Measurements from ENCODE around the gene REV3L.
"Not testable (repeated sequence)": the region's sequence is repeated elsewhere in the genome, so short reads cannot be mapped to it uniquely, and the experiment has no call there.

Gene REV3L

GRCh38 chr6:111482188-111482958 lies 645 bp downstream of the REV3L start:
- Histone ChIP-seq H3K4me3 (ENCODE audit: low read length in 2 of 2) (peak overlapping the region; percentile 88 to 90), H3K4me1 (ENCODE audit: control insufficient read depth in 2 of 2, insufficient read depth in 2 of 2, low read length in 2 of 2) (peaks cover 9 to 18% of the 10 kb centered on the region in 2 donors), H3K9me3 (ENCODE audit: control insufficient read depth in 2 of 2, low read length in 2 of 2) (no peaks in the 10 kb centered on the region), H3K27me3 (ENCODE audit: control insufficient read depth in 2 of 2, insufficient read depth in 2 of 2, low read length in 2 of 2) (no peaks in the 10 kb centered on the region), H3K27ac (ENCODE audit: low read depth in 2 of 2, low read length in 2 of 2) (peak overlapping the region; percentile 97 to 99), H3K36me3 (ENCODE audit: control insufficient read depth in 2 of 2, insufficient read depth in 2 of 2, low read length in 2 of 2) (no peaks in the 10 kb centered on the region), H3K9ac (ENCODE audit: low read depth in 1 of 2, low read length in 2 of 2) (peak overlapping the region; percentile 87 to 94)

GRCh38 chr6:111481836-111482187 lies 1.2 kb downstream of the REV3L start:
- Histone ChIP-seq H3K9ac (ENCODE audit: low read depth in 1 of 2, low read length in 2 of 2) (peak overlapping the region; percentile 87 to 94), H3K9me3 (ENCODE audit: control insufficient read depth in 2 of 2, low read length in 2 of 2) (no peaks in the 10 kb centered on the region), H3K4me3 (ENCODE audit: low read length in 2 of 2) (peak overlapping the region; percentile 88 to 90), H3K27me3 (ENCODE audit: control insufficient read depth in 2 of 2, insufficient read depth in 2 of 2, low read length in 2 of 2) (no peaks in the 10 kb centered on the region), H3K27ac (ENCODE audit: low read depth in 2 of 2, low read length in 2 of 2) (peak overlapping the region; percentile 97 to 99), H3K4me1 (ENCODE audit: control insufficient read depth in 2 of 2, insufficient read depth in 2 of 2, low read length in 2 of 2) (peaks cover 9 to 18% of the 10 kb centered on the region in 2 donors), H3K36me3 (ENCODE audit: control insufficient read depth in 2 of 2, insufficient read depth in 2 of 2, low read length in 2 of 2) (no peaks in the 10 kb centered on the region)

- Histone ChIP-seq H3K4me3 (ENCODE audit: low read length in 2 of 2) (peak overlapping the region; percentile 88 to 90), H3K4me1 (ENCODE audit: control insufficient read depth in 2 of 2, insufficient read depth in 2 of 2, low read length in 2 of 2) (peaks cover 9 to 18% of the 10 kb centered on the region in 2 donors), H3K36me3 (ENCODE audit: control insufficient read depth in 2 of 2, insufficient read depth in 2 of 2, low read length in 2 of 2) (no peaks in the 10 kb centered on the region), H3K9me3 (ENCODE audit: control insufficient read depth in 2 of 2, low read length in 2 of 2) (no peaks in the 10 kb centered on the region), H3K27me3 (ENCODE audit: control insufficient read depth in 2 of 2, insufficient read depth in 2 of 2, low read length in 2 of 2) (no peaks in the 10 kb centered on the region), H3K9ac (ENCODE audit: low read depth in 1 of 2, low read length in 2 of 2) (peak overlapping the region; percentile 87 to 94), H3K27ac (ENCODE audit: low read depth in 2 of 2, low read length in 2 of 2) (peak overlapping the region; percentile 97 to 99)
Observed at GRCh38 chr6:111480988-111481822, 1.8 kb downstream of the REV3L start.

- Histone ChIP-seq H3K9me3 (ENCODE audit: control insufficient read depth in 2 of 2, low read length in 2 of 2) (no peaks in the 10 kb centered on the region), H3K4me3 (ENCODE audit: low read length in 2 of 2) (no peak overlapping the region), H3K27me3 (ENCODE audit: control insufficient read depth in 2 of 2, insufficient read depth in 2 of 2, low read length in 2 of 2) (no peaks in the 10 kb centered on the region), H3K4me1 (ENCODE audit: control insufficient read depth in 2 of 2, insufficient read depth in 2 of 2, low read length in 2 of 2) (peaks cover 4 to 21% of the 10 kb centered on the region in 2 donors), H3K27ac (ENCODE audit: low read depth in 2 of 2, low read length in 2 of 2) (peak overlapping the region in 1 of 2 donors; percentile 12), H3K9ac (ENCODE audit: low read depth in 1 of 2, low read length in 2 of 2) (no peak overlapping the region), H3K36me3 (ENCODE audit: control insufficient read depth in 2 of 2, insufficient read depth in 2 of 2, low read length in 2 of 2) (no peaks in the 10 kb centered on the region)
Observed at GRCh38 chr6:111478749-111479148, 4.3 kb downstream of the REV3L start.

GRCh38 chr6:111478064-111478476 lies 4.9 kb downstream of the REV3L start:
- Histone ChIP-seq H3K27me3 (ENCODE audit: control insufficient read depth in 2 of 2, insufficient read depth in 2 of 2, low read length in 2 of 2) (no peaks in the 10 kb centered on the region), H3K4me1 (ENCODE audit: control insufficient read depth in 2 of 2, insufficient read depth in 2 of 2, low read length in 2 of 2) (peaks cover 4 to 21% of the 10 kb centered on the region in 2 donors), H3K9ac (ENCODE audit: low read depth in 1 of 2, low read length in 2 of 2) (no peak overlapping the region), H3K4me3 (ENCODE audit: low read length in 2 of 2) (no peak overlapping the region), H3K27ac (ENCODE audit: low read depth in 2 of 2, low read length in 2 of 2) (no peak overlapping the region), H3K36me3 (ENCODE audit: control insufficient read depth in 2 of 2, insufficient read depth in 2 of 2, low read length in 2 of 2) (no peaks in the 10 kb centered on the region), H3K9me3 (ENCODE audit: control insufficient read depth in 2 of 2, low read length in 2 of 2) (no peaks in the 10 kb centered on the region)

- Histone ChIP-seq H3K27ac (ENCODE audit: low read depth in 2 of 2, low read length in 2 of 2) (peak overlapping the region in 1 of 2 donors; percentile 3), H3K27me3 (ENCODE audit: control insufficient read depth in 2 of 2, insufficient read depth in 2 of 2, low read length in 2 of 2) (no peaks in the 10 kb centered on the region), H3K36me3 (ENCODE audit: control insufficient read depth in 2 of 2, insufficient read depth in 2 of 2, low read length in 2 of 2) (no peaks in the 10 kb centered on the region), H3K4me1 (ENCODE audit: control insufficient read depth in 2 of 2, insufficient read depth in 2 of 2, low read length in 2 of 2) (peaks cover 4 to 21% of the 10 kb centered on the region in 2 donors), H3K9ac (ENCODE audit: low read depth in 1 of 2, low read length in 2 of 2) (no peak overlapping the region), H3K4me3 (ENCODE audit: low read length in 2 of 2) (no peak overlapping the region), H3K9me3 (ENCODE audit: control insufficient read depth in 2 of 2, low read length in 2 of 2) (no peaks in the 10 kb centered on the region)
Observed at GRCh38 chr6:111477481-111477938, 5.5 kb downstream of the REV3L start.

GRCh38 chr6:111476061-111476460 lies 7.0 kb downstream of the REV3L start:
- not testable (repeated sequence) for H3K9ac ChIP-seq (ENCODE audit: low read depth in 1 of 2, low read length in 2 of 2); H3K27me3 ChIP-seq (ENCODE audit: control insufficient read depth in 2 of 2, insufficient read depth in 2 of 2, low read length in 2 of 2); H3K9me3 ChIP-seq (ENCODE audit: control insufficient read depth in 2 of 2, low read length in 2 of 2); H3K27ac ChIP-seq (ENCODE audit: low read depth in 2 of 2, low read length in 2 of 2); H3K4me3 ChIP-seq (ENCODE audit: low read length in 2 of 2); H3K36me3 ChIP-seq (ENCODE audit: control insufficient read depth in 2 of 2, insufficient read depth in 2 of 2, low read length in 2 of 2)
- peaks cover 0 to 15% of the 10 kb centered on the region in 2 donors for H3K4me1 ChIP-seq (ENCODE audit: control insufficient read depth in 2 of 2, insufficient read depth in 2 of 2, low read length in 2 of 2)

GRCh38 chr6:111474771-111475170 lies 8.2 kb downstream of the REV3L start:
- no peak overlapping the region for H3K27ac ChIP-seq (ENCODE audit: low read depth in 2 of 2, low read length in 2 of 2)
- H3K27me3 ChIP-seq (ENCODE audit: control insufficient read depth in 2 of 2, insufficient read depth in 2 of 2, low read length in 2 of 2): no peaks in the 10 kb centered on the region
- peaks cover 0 to 13% of the 10 kb centered on the region in 2 donors for H3K4me1 ChIP-seq (ENCODE audit: control insufficient read depth in 2 of 2, insufficient read depth in 2 of 2, low read length in 2 of 2)
- H3K36me3 ChIP-seq (ENCODE audit: control insufficient read depth in 2 of 2, insufficient read depth in 2 of 2, low read length in 2 of 2): no peaks in the 10 kb centered on the region
- no peak overlapping the region for H3K4me3 ChIP-seq (ENCODE audit: low read length in 2 of 2)
- H3K9me3 ChIP-seq (ENCODE audit: control insufficient read depth in 2 of 2, low read length in 2 of 2): no peaks in the 10 kb centered on the region
- H3K9ac ChIP-seq (ENCODE audit: low read depth in 1 of 2, low read length in 2 of 2): no peak overlapping the region

- H3K4me1 ChIP-seq (ENCODE audit: control insufficient read depth in 2 of 2, insufficient read depth in 2 of 2, low read length in 2 of 2): peaks cover 0 to 9% of the 10 kb centered on the region in 2 donors
Observed at GRCh38 chr6:111474106-111474505, 8.9 kb downstream of the REV3L start.

GRCh38 chr6:111472933-111473435 lies 10.0 kb downstream of the REV3L start:
- Histone ChIP-seq H3K4me1 (ENCODE audit: control insufficient read depth in 2 of 2, insufficient read depth in 2 of 2, low read length in 2 of 2) (peaks cover 0 to 5% of the 10 kb centered on the region in 2 donors), H3K4me3 (ENCODE audit: low read length in 2 of 2) (no peak overlapping the region), H3K36me3 (ENCODE audit: control insufficient read depth in 2 of 2, insufficient read depth in 2 of 2, low read length in 2 of 2) (no peaks in the 10 kb centered on the region), H3K27ac (ENCODE audit: low read depth in 2 of 2, low read length in 2 of 2) (no peak overlapping the region), H3K27me3 (ENCODE audit: control insufficient read depth in 2 of 2, insufficient read depth in 2 of 2, low read length in 2 of 2) (no peaks in the 10 kb centered on the region), H3K9me3 (ENCODE audit: control insufficient read depth in 2 of 2, low read length in 2 of 2) (no peaks in the 10 kb centered on the region), H3K9ac (ENCODE audit: low read depth in 1 of 2, low read length in 2 of 2) (no peak overlapping the region)

More at GRCh38 chr6:111474106-111474505, 8.9 kb downstream of the REV3L start:
- Histone ChIP-seq H3K36me3 (ENCODE audit: control insufficient read depth in 2 of 2, insufficient read depth in 2 of 2, low read length in 2 of 2) (no peaks in the 10 kb centered on the region), H3K27me3 (ENCODE audit: control insufficient read depth in 2 of 2, insufficient read depth in 2 of 2, low read length in 2 of 2) (no peaks in the 10 kb centered on the region), H3K4me3 (ENCODE audit: low read length in 2 of 2) (no peak overlapping the region), H3K27ac (ENCODE audit: low read depth in 2 of 2, low read length in 2 of 2) (no peak overlapping the region), H3K9ac (ENCODE audit: low read depth in 1 of 2, low read length in 2 of 2) (no peak overlapping the region), H3K9me3 (ENCODE audit: control insufficient read depth in 2 of 2, low read length in 2 of 2) (no peaks in the 10 kb centered on the region)

All from mucosa of rectum (tissue), 2 donors.